T47D (cell line): ENCODE results near the gene DNAH7.

Experiments used
- DNase-seq, 2 experiments: peaks; one replicate each; pipeline versions ENCODE4 v3.0.0 to v3.0.0-alpha.2; 2011 to 2012; ENCODE audit warnings: low read depth in 1 of 2, low spot score in 1 of 2
- JUND ChIP-seq: IDR thresholded peaks from 2 replicates; pipeline ENCODE4 v1.6.1; 2012; ENCODE audit warnings: low read depth
- in situ Hi-C: cut with HindIII; loops from 2 replicates; pipeline ENCODE4 v1.10.0; 2016; ENCODE audit warnings: low sequenced_read_pairs, low pct_unique_long_range_greater_than_20kb

The DNAH7 gene

DNA sequence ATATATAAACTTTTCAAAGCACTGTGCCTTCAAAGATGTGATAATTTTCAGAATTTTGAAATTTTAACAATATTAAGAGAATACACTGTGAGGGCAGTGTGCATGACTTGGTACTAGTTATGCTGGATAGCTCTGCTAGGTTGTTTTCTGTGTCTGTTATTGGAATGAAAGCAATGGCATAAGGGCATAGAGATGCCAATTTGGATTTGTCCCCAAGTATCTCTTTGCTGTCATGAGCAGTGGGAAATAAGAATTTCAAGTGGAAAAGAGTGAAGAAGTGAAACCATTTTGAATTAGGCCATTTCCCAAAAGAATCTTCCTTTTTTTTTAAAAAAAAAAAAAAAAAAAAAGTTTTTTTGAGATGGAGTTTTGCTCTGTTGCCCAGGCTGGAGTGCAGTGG is 334.8 kb downstream of the DNAH7 start:
- TF ChIP-seq JUND = no peak
- in situ Hi-C loops = no loop called here
- no peak for DNase-seq

DNA sequence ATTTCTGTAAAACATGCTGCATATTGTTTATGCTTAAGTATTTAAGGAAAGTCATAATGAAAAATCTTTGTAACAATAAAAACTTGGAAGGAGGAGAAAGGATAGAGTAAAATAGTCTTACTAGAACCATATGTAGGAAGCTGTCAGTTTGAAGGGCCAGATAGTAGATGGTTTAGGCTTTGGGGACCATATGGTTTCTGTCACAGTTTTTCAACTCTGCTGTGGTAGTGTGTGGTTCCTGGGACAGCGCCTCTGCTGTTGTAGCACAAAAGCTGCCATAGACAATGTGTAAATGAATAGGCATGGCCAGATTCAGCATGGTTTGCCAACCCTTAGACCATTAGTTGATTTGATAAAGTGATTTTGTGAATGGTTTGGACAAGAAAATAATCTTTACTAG is 336.1 kb downstream of the DNAH7 start:
- in situ Hi-C loops = no loop called here
- no peak for TF ChIP-seq JUND
- no peak for DNase-seq

DNA sequence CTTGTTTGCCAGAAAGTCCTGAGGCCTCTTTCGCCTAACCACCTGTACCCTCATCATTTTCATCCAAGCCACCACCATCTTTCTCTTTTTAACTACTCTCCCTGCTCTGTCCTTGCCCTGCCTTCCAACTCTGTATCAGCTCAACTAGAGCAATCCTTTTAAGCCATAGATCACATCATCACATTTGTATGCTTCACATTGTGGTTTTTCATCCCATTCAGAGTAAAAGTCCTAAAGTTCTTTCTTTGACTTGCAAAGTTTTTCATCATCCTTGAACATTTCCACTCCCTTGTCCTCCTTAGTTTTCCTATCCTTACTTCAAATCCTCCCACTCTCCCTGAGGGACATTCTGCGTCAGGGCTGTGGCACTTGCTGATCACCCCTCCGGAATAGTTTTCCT is 337.7 kb downstream of the DNAH7 start:
- no peak for TF ChIP-seq JUND
- in situ Hi-C loops = no loop called here
- no peak for DNase-seq

DNA sequence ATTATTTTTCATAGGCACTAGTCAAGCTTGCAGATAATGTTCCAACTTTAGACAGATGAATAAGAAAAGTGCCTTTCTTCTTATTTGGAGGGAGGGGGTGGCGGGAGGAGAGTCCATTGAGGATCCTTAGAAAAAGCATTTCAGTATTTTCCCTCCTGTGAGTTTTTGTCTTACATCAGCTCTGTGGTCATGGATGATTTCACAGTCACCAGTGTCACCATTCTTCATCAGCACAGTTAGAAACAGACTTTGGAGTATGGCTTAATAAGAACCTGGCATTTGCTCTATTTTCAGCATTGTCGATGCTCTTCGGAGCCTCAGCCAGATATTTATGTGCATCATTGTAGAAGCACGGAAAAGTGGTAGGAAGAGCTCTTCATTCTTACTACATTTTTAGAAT is 341.5 kb downstream of the DNAH7 start:
- DNase-seq = no peak
- in situ Hi-C loops = no loop called here
- TF ChIP-seq JUND = no peak

DNA sequence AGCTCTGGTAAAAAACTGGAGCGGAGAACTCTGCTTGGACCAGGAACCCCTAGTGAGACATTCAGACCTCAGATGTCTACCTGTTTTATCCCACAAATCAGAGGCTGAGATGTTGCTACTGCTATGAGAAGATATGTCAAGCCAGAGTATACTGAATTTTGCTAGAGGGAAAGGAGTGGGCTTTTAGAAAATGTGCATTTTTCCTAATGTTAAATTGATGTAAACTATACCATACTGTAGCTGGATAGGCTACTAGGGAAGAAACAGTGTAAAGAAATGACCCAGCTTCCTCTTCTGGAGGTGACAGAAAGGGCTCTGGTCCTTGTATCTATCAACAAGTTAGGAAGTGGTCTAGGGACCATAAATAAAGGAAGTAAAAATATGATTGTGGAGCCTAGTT is 346.6 kb downstream of the DNAH7 start:
- DNase-seq = no peak
- no peak for TF ChIP-seq JUND
- in situ Hi-C loops = no loop called here

DNA sequence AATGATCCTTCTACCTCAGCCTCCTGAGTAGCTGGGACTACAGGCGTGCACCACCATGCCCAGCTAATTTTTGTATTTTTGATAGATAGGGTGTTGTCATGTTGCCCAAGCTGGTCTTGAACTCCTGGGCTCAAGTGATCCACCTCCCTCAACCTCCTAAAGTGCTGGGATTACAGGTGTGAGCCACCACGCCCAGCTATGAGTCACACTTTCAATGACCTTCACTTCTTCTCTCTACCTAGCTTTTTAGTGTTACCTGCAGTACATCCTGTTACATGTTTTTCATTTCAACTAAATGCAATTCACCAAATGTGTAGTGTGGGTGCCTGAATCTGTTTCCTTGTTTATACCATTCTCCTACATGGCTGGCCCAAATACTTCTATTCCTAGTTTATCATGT is 347.6 kb downstream of the DNAH7 start:
- no peak for TF ChIP-seq JUND
- in situ Hi-C loops = no loop called here
- DNase-seq = no peak

DNA sequence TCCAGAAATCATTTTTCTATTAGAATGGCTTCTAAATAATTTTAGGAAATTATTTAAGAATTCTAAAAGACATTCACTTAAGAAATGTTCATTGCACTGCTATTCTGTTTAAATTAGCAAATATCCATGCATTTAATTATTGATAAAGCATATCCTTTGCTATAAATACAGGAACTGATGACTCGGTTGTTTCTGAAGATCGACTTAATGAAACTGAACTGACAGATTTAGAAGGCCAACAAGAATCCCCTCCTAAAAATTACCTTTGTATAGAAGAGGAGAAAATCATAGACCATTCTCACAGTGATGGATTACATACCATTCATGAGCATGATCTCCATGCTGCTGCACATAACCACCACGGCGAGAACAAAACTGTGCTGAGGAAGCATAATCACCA is 352.2 kb downstream of the DNAH7 start:
- in situ Hi-C loops = no loop called here
- no peak for DNase-seq
- TF ChIP-seq JUND = no peak

DNA sequence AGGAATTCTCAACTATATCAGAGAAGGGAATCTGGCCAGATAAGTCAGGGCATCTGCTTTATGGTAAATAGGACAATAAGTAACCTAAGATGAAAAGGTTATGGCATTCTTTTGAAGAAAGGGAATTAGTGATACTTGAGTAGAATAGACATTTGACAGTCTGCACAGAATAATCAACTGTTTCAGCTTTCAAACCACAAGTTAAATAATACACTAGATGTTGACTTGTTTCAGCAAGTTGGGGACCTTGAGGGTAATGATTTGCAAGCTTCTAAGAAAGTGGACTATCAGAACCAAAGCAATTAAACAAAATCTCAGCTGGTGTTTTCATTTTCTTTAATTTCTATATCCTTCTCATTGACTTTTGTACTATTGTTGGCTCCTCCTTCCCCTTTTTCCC is 357.2 kb downstream of the DNAH7 start:
- in situ Hi-C loops = no loop called here
- TF ChIP-seq JUND = no peak

DNA sequence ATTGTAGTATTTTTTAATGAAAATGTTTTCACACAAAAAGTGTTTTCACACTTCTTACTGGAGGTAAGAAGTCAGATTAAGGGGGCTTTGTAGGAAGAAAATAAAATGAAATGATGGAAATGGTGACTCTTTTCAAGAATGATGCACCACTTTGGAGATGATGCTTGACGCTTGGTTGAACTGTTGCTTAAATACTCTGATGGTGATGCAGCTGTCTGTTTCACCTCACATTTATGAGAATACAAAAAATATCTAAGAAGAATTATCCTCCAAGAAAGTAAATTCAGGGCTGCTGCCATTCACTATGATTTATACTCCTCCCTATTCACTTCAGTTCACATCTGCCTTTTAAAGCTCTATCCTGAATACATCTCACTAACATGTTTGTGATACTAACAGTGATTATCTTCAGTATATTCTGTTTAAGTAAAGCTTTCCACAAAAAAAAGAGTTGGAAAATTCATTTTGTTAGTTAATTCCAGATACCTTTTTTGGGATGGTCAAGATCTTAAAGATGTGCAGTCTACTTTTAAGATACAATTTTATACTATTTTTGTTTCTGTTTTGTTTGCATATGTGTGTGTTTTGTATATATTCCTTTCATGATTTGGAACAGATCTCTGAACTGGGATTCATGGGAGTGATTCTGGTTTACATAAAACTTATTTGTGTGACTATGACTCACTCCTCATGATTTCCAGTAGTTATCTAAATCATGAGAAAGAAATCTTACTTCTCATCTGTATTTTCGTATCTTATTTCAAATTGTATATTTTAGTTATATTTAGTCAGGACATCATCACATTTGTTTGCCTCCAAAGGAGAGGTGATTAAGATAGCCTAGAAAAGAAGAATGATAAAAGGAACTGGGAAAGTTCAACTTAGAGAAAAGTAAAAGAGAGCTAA is 358.5 kb downstream of the DNAH7 start:
- TF ChIP-seq JUND = no peak
- no peak for DNase-seq
- in situ Hi-C loops = no loop called here

More for the DNA sequence above, 357.2 kb downstream of the DNAH7 start:
- no peak for DNase-seq

DNA sequence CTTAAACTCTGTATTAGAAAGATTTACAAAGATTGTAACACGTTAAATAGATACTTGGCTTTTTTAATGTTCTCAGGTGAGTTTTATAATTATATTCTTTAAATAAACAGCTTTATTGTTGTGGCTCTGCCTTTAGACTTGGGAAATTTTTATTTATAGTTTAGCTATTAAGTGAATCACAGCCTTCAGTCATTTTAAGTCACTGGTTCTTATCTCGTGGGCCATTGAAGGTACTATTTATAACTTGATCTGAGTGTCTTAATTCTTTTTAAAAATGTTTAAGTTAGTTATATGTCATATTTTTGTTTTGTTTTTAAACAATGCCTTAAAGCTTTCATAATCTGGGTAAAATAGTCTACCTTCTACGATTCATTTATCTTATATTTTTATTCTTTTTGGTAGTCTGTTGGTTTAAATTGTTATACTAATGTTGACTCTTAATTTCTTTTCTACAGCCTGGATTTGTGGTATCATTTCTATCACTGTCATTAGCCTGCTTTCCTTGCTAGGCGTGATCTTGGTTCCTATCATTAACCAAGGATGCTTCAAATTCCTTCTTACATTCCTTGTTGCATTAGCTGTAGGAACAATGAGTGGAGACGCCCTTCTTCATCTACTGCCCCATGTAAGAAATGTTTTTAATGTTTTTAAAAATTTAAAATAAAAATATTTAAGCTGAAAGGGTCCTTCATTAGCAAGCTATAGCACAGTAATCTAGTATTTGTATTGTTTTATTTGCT is 362.3 kb downstream of the DNAH7 start:
- DNase-seq = no peak
- no peak for TF ChIP-seq JUND
- in situ Hi-C loops = no loop called here

DNA sequence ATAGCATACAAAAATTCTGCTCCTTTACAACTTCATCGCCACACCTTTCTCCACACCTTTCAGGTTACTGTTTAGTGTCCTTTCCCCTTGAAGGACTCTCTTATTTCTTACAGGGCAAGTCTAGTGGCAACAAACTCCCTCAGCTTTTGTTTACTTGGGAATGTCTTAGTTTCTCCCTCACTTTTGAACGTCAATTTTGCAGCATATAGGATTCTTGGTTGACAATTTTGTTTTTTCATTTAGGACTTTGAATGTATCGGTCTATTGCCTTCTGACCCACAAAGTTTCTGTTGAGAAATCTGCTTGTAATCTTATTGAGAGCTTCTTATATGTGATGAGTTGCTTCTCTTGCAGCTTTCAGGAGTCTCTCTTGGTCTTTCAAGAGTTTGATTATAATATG is 368.2 kb downstream of the DNAH7 start:
- no peak for DNase-seq
- no peak for TF ChIP-seq JUND
- in situ Hi-C loops = no loop called here

DNA sequence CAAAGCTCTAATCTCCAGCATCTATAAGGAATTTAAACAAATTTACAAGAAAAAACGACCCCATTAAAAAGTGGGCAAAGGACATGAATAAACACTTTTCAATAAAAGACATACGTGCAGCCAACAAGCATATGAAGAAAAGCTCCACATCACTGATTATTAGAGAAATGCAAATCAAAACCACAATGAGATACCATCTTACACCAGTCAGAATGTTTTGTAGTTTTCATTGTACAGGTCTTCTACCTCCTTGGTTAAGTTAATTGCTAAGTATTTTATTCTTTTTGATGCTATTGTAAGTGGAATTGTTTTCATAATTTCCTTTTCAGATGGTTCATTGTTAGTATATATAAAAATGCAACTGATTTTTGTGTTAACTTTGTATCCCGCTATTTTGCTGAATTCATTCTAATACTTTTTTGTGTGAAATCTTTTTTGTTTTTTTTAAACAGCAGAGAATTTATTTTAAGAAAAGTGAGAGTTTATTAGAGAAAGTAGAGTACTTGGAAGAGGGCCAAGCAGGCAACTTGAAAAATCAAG is 370.9 kb downstream of the DNAH7 start:
- in situ Hi-C loops = no loop called here
- no peak for DNase-seq
- no peak for TF ChIP-seq JUND

DNA sequence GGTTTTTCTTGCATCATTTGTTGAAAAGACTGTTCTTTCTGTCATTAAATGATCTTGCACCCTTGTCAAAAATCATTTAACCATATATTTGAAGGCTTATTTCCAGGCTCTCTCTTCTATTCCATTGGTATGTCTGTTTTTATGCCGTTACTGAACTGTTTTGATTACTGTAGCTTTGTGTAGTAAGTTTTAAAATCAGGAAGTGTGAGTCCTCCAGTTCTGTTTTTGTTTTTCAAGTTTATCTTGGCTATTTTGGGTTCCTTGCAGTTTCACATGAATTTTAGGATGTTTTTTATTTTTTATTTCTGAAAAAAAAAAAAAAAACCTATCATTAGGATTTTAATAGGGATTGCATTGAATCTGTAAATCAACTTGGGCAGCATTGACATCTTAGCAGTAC is 372.6 kb downstream of the DNAH7 start:
- in situ Hi-C loops = no loop called here
- no peak for DNase-seq
- TF ChIP-seq JUND = no peak
